ENCODE measurements around the gene STYXL1.

- no peak for TF ChIP-seq CTCF (conservative IDR thresholded peaks at IDR 0.05; ENCODE audit: low read depth in 2 of 2)
- TF ChIP-seq EZH2 (IDR thresholded peaks at IDR 0.05; ENCODE audit: low read depth, unreplicated experiment), result no peak
- no peak for TF ChIP-seq POLR2AphosphoS5 (IDR thresholded peaks at IDR 0.05; ENCODE audit: low read depth)
- no peak for TF ChIP-seq CREB1 (CRISPR knock-in tag; IDR thresholded peaks at IDR 0.05; ENCODE audit: low read depth)
- TF ChIP-seq EZH2phosphoT487 (IDR thresholded peaks at IDR 0.05; ENCODE audit: unreplicated experiment), result no peak
- TF ChIP-seq REST (IDR thresholded peaks at IDR 0.05; ENCODE audit: unreplicated experiment), result no peak
- TF ChIP-seq ZNF331 (CRISPR knock-in tag; IDR thresholded peaks at IDR 0.05; ENCODE audit: low read depth), result no peak
- TF ChIP-seq ETS1 (IDR thresholded peaks at IDR 0.05), result no peak
- no peak for TF ChIP-seq ZNF462 (CRISPR knock-in tag; IDR thresholded peaks at IDR 0.05)
- TF ChIP-seq JUNB (IDR thresholded peaks at IDR 0.05; ENCODE audit: unreplicated experiment), result no peak
- TF ChIP-seq STAT1 (IDR thresholded peaks at IDR 0.05; ENCODE audit: unreplicated experiment), result no peak
These were observed 24.7 kb upstream of the STYXL1 start for GRCh38 chr7:76072243-76073148.

Measured in GM23338 (cell line).